Nephron progenitor cell (in vitro differentiated cells): Measurements from ENCODE around the gene RNF180.

Experiments
- DNase-seq: peaks from one replicate; pipeline ENCODE4 v3.0.0; 2021
- H3K27ac Mint-ChIP-seq: 2 replicates; pipeline ENCODE4 v1.8.0; 2021; ENCODE audit warnings: mild to moderate bottlenecking, moderate library complexity, mixed read lengths
- H3K27me3 Mint-ChIP-seq: 2 replicates; pipeline ENCODE4 v1.8.0; 2021; ENCODE audit warnings: mild to moderate bottlenecking, low read depth, mixed read lengths; ENCODE audit not compliant: poor library complexity
- H3K36me3 Mint-ChIP-seq: 2 replicates; pipeline ENCODE4 v1.8.0; 2021; ENCODE audit warnings: low read depth, mixed read lengths
- H3K4me1 Mint-ChIP-seq: 2 replicates; pipeline ENCODE4 v1.8.0; 2021; ENCODE audit warnings: mixed read lengths
- H3K4me3 Mint-ChIP-seq: 2 replicates; pipeline ENCODE4 v1.8.0; 2021; ENCODE audit warnings: mild to moderate bottlenecking, moderate library complexity, mixed read lengths
- H3K9me3 Mint-ChIP-seq: 2 replicates; pipeline ENCODE4 v1.8.0; 2021; ENCODE audit warnings: mild to moderate bottlenecking, moderate library complexity, mixed read lengths
- CTCF ChIP-seq: fragments of 200-600 bp; sonication (generic); IDR thresholded peaks from 2 replicates; pipeline ENCODE4 v1.5.0; 2021; ENCODE audit warnings: antibody characterized with exemption

RNF180 gene

GRCh38 chr5:64312491-64312890, 146.8 kb downstream of the RNF180 start:
- no peak for TF ChIP-seq CTCF
- H3K4me1 Mint-ChIP-seq: peaks cover 19% of the 10 kb centered on the region
- peak overlapping the region; percentile 51 for H3K27ac Mint-ChIP-seq
- no peaks in the 10 kb centered on the region for H3K9me3 Mint-ChIP-seq
- H3K27me3 Mint-ChIP-seq: no peaks in the 10 kb centered on the region
- DNase-seq: no peak
- no peak overlapping the region for H3K4me3 Mint-ChIP-seq
- no peaks in the 10 kb centered on the region for H3K36me3 Mint-ChIP-seq

- H3K4me1 Mint-ChIP-seq: peaks cover 19% of the 10 kb centered on the region
- no peak for TF ChIP-seq CTCF
- H3K9me3 Mint-ChIP-seq: no peaks in the 10 kb centered on the region
- H3K36me3 Mint-ChIP-seq: no peaks in the 10 kb centered on the region
- H3K27me3 Mint-ChIP-seq: no peaks in the 10 kb centered on the region
- H3K4me3 Mint-ChIP-seq: no peak overlapping the region
- H3K27ac Mint-ChIP-seq: no peak overlapping the region
- DNase-seq: no peak
These were observed 150.1 kb downstream of the RNF180 start for GRCh38 chr5:64315778-64316177.

GRCh38 chr5:64318175-64318574, 152.5 kb downstream of the RNF180 start:
- Mint-ChIP-seq H3K4me3 (no peak overlapping the region), H3K27ac (no peak overlapping the region), H3K9me3 (no peaks in the 10 kb centered on the region), H3K27me3 (no peaks in the 10 kb centered on the region), H3K36me3 (no peaks in the 10 kb centered on the region), H3K4me1 (peaks cover 2% of the 10 kb centered on the region)
- DNase-seq: no peak
- no peak for TF ChIP-seq CTCF

- no peak for TF ChIP-seq CTCF
- H3K4me1 Mint-ChIP-seq: no peaks in the 10 kb centered on the region
These were observed 157.9 kb downstream of the RNF180 start for GRCh38 chr5:64323591-64323990.

GRCh38 chr5:64330728-64331231, 165.1 kb downstream of the RNF180 start:
- no peak overlapping the region for H3K4me3 Mint-ChIP-seq
- peaks cover 21% of the 10 kb centered on the region for H3K36me3 Mint-ChIP-seq
- peaks cover 17% of the 10 kb centered on the region for H3K9me3 Mint-ChIP-seq
- no peaks in the 10 kb centered on the region for H3K4me1 Mint-ChIP-seq
- no peak for DNase-seq
- TF ChIP-seq CTCF: no peak
- peaks cover under 1% of the 10 kb centered on the region for H3K27me3 Mint-ChIP-seq
- no peak overlapping the region for H3K27ac Mint-ChIP-seq

More at GRCh38 chr5:64323591-64323990, 157.9 kb downstream of the RNF180 start:
- Mint-ChIP-seq H3K27me3 (no peaks in the 10 kb centered on the region), H3K27ac (no peak overlapping the region), H3K9me3 (peaks cover 17% of the 10 kb centered on the region), H3K4me3 (no peak overlapping the region), H3K36me3 (peaks cover 21% of the 10 kb centered on the region)
- DNase-seq: no peak

GRCh38 chr5:64331597-64332277, 166.1 kb downstream of the RNF180 start:
- DNase-seq: no peak
- H3K4me3 Mint-ChIP-seq: no peak overlapping the region
- H3K9me3 Mint-ChIP-seq: peaks cover 11% of the 10 kb centered on the region
- no peak overlapping the region for H3K27ac Mint-ChIP-seq
- peaks cover 5% of the 10 kb centered on the region for H3K27me3 Mint-ChIP-seq
- H3K36me3 Mint-ChIP-seq: peaks cover 11% of the 10 kb centered on the region
- TF ChIP-seq CTCF: no peak
- no peaks in the 10 kb centered on the region for H3K4me1 Mint-ChIP-seq
